Measurements from ENCODE around the gene MCTP1.

- TF ChIP-seq, protein P1, sequence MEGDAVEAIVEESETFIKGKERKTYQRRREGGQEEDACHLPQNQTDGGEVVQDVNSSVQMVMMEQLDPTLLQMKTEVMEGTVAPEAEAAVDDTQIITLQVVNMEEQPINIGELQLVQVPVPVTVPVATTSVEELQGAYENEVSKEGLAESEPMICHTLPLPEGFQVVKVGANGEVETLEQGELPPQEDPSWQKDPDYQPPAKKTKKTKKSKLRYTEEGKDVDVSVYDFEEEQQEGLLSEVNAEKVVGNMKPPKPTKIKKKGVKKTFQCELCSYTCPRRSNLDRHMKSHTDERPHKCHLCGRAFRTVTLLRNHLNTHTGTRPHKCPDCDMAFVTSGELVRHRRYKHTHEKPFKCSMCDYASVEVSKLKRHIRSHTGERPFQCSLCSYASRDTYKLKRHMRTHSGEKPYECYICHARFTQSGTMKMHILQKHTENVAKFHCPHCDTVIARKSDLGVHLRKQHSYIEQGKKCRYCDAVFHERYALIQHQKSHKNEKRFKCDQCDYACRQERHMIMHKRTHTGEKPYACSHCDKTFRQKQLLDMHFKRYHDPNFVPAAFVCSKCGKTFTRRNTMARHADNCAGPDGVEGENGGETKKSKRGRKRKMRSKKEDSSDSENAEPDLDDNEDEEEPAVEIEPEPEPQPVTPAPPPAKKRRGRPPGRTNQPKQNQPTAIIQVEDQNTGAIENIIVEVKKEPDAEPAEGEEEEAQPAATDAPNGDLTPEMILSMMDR (IDR thresholded peaks at IDR 0.05): no peak
- no peak for TF ChIP-seq EP300 (IDR thresholded peaks at IDR 0.05)
- TF ChIP-seq POLR2A (IDR thresholded peaks at IDR 0.05): no peak
These were observed 103.2 kb downstream of the MCTP1 start for GRCh38 chr5:95181644-95182043.

Measured in tibial nerve (tissue), 4 donors.